ENCODE data around the gene SSR4. TPM values are rescaled to one million over a fixed set of nuclear protein-coding genes. Genes with fewer than 3 reads are reported as not detected.
A peak's percentile ranks its signal among the peaks of the same experiment; 100 is the strongest.
"Not testable (repeated sequence)": the region's sequence is repeated elsewhere in the genome, so short reads cannot be mapped to it uniquely, and the experiment has no call there.

SSR4 gene
- 100 to 1,000 TPM; 247 to 250 TPM for total RNA-seq

DNA sequence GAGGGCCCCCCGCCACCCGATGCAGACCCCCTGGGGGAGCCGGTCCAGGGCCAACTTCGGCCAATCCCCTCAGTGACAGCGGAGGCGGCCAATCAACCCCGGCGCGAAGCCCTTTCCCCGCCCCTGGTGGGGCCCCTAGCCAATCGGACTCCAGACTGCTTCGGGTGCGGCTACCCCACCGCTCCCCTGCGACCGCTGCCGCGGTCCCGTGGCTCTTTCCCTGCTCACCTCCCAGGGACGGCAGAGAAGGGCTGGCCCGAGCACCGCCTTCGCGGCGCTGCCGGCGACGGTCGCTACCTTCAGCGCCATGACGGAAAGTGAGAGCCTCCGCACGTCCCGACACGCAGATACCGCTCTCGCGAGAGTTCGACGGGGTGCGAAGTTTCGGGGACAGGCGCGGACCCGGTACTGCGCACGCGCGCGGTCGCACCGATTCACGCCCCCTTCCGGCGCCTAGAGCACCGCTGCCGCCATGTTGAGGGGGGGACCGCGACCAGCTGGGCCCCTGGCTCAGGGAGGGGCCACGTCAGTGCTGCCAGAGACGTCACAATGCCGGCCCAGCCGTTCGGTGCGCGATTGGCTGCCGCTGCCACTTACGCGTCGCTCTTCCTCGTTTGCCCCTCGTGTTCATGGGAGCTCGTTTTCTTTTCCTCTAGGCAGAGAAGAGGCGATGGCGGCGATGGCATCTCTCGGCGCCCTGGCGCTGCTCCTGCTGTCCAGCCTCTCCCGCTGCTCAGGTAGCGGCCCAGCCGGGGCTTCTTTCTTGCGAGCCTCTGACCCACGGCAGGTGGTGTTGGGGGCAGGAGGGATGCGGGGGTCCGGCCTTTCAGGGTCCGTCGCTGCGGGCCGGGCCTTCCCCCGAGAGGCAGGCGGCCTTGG, at the start of gene SSR4, which contains the start of gene IDH3G:
Gene SSR4, plus strand, starts transcription at position 651 of the 879 bp plus-strand sequence. Its CDS starts 20 bp downstream, at position 671.
Gene IDH3G, minus strand, starts transcription at position 358 of the 879 bp plus-strand sequence. Its CDS starts 49 bp downstream, at position 309.
- peak within 1 kb of the TSS; percentile 82 for H3K27ac Mint-ChIP-seq
- H3K27me3 Mint-ChIP-seq, result no peaks in the 10 kb centered on the region
- DNase-seq, result peak; percentile 94
- H3K4me3 Mint-ChIP-seq, result peak within 1 kb of the TSS; percentile 94
- H3K4me1 Mint-ChIP-seq, result peaks cover 24% of the 10 kb centered on the region
- POLR2A ChIA-PET, result interaction anchor here (0.7 to 2.4 kb wide), 7 partner anchors 11 to 175 kb away, joined by 3 to 25 read pairs (median 4); partner anchors contain the start of gene ARHGAP4
- no peaks in the 10 kb centered on the region for H3K9me3 Mint-ChIP-seq
- CTCF ChIA-PET, result interaction anchor here (1.0 to 1.6 kb wide), 3 partner anchors 23 to 153 kb away, joined by 3 to 7 read pairs (median 4); no protein-coding TSS in a partner anchor
- H3K36me3 Mint-ChIP-seq (ENCODE audit: low read depth), result peaks cover 33% of the 10 kb centered on the region

DNA sequence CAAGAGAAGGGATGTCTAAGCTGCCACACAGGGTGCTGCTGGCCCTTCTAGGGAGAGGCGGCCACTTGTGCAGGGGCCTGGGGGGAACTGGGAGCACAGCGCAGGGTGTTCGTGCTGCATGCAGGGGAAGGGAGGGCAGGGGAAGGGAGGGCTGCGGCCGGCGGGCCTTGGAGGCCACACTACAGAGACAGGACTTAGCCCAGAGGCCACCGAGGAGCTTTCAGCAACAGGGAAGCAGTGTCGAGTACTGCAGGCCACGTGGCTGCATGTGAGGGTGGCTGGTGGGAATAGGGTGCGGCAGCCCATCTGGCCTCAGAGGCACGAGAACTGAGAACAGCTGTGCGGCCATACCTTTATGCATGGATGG, 49.4 kb upstream of the SSR4 start:
- H3K9me3 Mint-ChIP-seq; H3K36me3 Mint-ChIP-seq (ENCODE audit: low read depth); CTCF ChIA-PET; H3K27ac Mint-ChIP-seq; H3K4me3 Mint-ChIP-seq; POLR2A ChIA-PET; DNase-seq: not testable (repeated sequence)
- Mint-ChIP-seq H3K27me3 (peaks cover 17% of the 10 kb centered on the region), H3K4me1 (peaks cover 14% of the 10 kb centered on the region)

- Mint-ChIP-seq H3K27ac (no peak overlapping the region), H3K4me3 (no peak overlapping the region), H3K9me3 (no peaks in the 10 kb centered on the region), H3K36me3 (ENCODE audit: low read depth) (no peaks in the 10 kb centered on the region), H3K4me1 (peaks cover 2% of the 10 kb centered on the region), H3K27me3 (peaks cover 20% of the 10 kb centered on the region)
- POLR2A ChIA-PET, result no interaction called here
- DNase-seq, result no peak
- CTCF ChIA-PET, result no interaction called here
Measured at GRCh38 chrX:153746359-153746758, 48.1 kb upstream of the SSR4 start.

DNA sequence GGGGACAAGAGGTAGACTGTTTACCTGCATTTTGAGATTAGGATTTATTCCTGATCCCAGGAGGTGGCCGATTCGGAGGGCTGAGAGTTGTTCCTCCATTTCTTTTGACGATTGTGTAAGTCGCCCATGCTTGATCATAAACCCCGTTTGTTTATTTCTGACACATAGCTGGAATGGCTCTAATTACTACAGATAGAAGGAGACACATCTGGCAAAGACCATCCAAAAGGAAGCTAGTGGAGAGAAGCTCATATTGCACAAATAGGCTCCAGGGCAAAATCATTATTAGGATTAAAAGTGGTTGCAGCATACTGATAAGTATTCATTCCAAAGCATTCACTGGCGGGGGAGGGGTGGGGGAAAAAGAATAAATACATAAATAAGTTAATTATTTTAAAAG, 47.5 kb upstream of the SSR4 start:
- CTCF ChIA-PET, result interaction anchor here (0.7 kb wide), 1 partner anchor 109 kb away, joined by 3 read pairs; no protein-coding TSS in a partner anchor
- DNase-seq; H3K36me3 Mint-ChIP-seq (ENCODE audit: low read depth); H3K27ac Mint-ChIP-seq; POLR2A ChIA-PET; H3K9me3 Mint-ChIP-seq; H3K4me3 Mint-ChIP-seq; H3K4me1 Mint-ChIP-seq: not testable (repeated sequence)
- H3K27me3 Mint-ChIP-seq, result peaks cover 20% of the 10 kb centered on the region

DNA sequence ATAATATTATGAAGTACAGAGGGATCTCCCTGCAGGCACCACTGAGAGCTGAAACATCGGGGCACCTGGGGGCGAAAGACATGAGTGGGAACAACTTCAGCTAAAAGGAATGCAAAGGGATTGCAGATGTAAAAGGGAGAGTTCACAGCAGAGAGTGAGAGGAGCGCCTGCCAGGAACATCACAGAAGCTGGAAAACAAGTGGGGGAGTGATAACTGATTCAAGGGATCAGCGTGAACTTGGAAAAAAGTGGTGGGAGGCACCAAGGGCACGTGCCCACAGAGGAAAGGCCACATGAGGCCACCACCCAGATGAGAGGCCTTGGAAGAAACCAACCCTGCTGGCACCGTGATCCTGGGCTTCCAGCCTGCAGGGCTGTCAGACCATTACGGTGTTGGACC, 45.5 kb upstream of the SSR4 start:
- H3K36me3 Mint-ChIP-seq (ENCODE audit: low read depth); H3K4me1 Mint-ChIP-seq; POLR2A ChIA-PET; H3K4me3 Mint-ChIP-seq; CTCF ChIA-PET; H3K9me3 Mint-ChIP-seq; DNase-seq; H3K27ac Mint-ChIP-seq: not testable (repeated sequence)
- H3K27me3 Mint-ChIP-seq, result peaks cover 20% of the 10 kb centered on the region

- Mint-ChIP-seq H3K27ac (no peak overlapping the region), H3K4me3 (no peak overlapping the region), H3K9me3 (no peaks in the 10 kb centered on the region), H3K27me3 (peaks cover 15% of the 10 kb centered on the region), H3K36me3 (ENCODE audit: low read depth) (no peaks in the 10 kb centered on the region), H3K4me1 (peaks cover 3% of the 10 kb centered on the region)
- CTCF ChIA-PET, result no interaction called here
- POLR2A ChIA-PET, result no interaction called here
- DNase-seq, result no peak
Measured at GRCh38 chrX:153750127-153750774, 44.2 kb upstream of the SSR4 start.

GRCh38 chrX:153755136-153755535, 39.3 kb upstream of the SSR4 start:
- H3K27ac Mint-ChIP-seq, result no peak overlapping the region
- ChIA-PET CTCF (interaction anchor here (1.0 kb wide), 1 partner anchor 25 kb away, joined by 3 read pairs; no protein-coding TSS in a partner anchor), POLR2A (no interaction called here)

GRCh38 chrX:153761863-153762262, 32.6 kb upstream of the SSR4 start:
- Mint-ChIP-seq H3K27me3 (peaks cover 4% of the 10 kb centered on the region), H3K9me3 (no peaks in the 10 kb centered on the region), H3K4me1 (peaks cover 6% of the 10 kb centered on the region), H3K36me3 (ENCODE audit: low read depth) (no peaks in the 10 kb centered on the region), H3K27ac (no peak overlapping the region), H3K4me3 (no peak overlapping the region)
- no peak for DNase-seq
- ChIA-PET CTCF (no interaction called here), POLR2A (no interaction called here)

More at GRCh38 chrX:153755136-153755535, 39.3 kb upstream of the SSR4 start:
- peaks cover 14% of the 10 kb centered on the region for H3K27me3 Mint-ChIP-seq
- H3K4me1 Mint-ChIP-seq, result peaks cover 3% of the 10 kb centered on the region
- no peaks in the 10 kb centered on the region for H3K36me3 Mint-ChIP-seq (ENCODE audit: low read depth)
- DNase-seq, result no peak
- no peaks in the 10 kb centered on the region for H3K9me3 Mint-ChIP-seq
- H3K4me3 Mint-ChIP-seq, result no peak overlapping the region

GRCh38 chrX:153762626-153763173, 31.8 kb upstream of the SSR4 start:
- Mint-ChIP-seq H3K27me3 (peaks cover 1% of the 10 kb centered on the region), H3K36me3 (ENCODE audit: low read depth) (no peaks in the 10 kb centered on the region), H3K4me1 (peaks cover 6% of the 10 kb centered on the region), H3K4me3 (no peak overlapping the region), H3K27ac (no peak overlapping the region), H3K9me3 (no peaks in the 10 kb centered on the region)
- ChIA-PET POLR2A (no interaction called here), CTCF (interaction anchor here (2.0 kb wide), 1 partner anchor 163 kb away, joined by 7 read pairs; no protein-coding TSS in a partner anchor)
- no peak for DNase-seq

- CTCF ChIA-PET, result interaction anchor here (0.8 to 2.0 kb wide), 4 partner anchors 10 to 204 kb away, joined by 3 to 7 read pairs (median 4); no protein-coding TSS in a partner anchor
Measured at GRCh38 chrX:153763298-153763932, 31.1 kb upstream of the SSR4 start.

DNA sequence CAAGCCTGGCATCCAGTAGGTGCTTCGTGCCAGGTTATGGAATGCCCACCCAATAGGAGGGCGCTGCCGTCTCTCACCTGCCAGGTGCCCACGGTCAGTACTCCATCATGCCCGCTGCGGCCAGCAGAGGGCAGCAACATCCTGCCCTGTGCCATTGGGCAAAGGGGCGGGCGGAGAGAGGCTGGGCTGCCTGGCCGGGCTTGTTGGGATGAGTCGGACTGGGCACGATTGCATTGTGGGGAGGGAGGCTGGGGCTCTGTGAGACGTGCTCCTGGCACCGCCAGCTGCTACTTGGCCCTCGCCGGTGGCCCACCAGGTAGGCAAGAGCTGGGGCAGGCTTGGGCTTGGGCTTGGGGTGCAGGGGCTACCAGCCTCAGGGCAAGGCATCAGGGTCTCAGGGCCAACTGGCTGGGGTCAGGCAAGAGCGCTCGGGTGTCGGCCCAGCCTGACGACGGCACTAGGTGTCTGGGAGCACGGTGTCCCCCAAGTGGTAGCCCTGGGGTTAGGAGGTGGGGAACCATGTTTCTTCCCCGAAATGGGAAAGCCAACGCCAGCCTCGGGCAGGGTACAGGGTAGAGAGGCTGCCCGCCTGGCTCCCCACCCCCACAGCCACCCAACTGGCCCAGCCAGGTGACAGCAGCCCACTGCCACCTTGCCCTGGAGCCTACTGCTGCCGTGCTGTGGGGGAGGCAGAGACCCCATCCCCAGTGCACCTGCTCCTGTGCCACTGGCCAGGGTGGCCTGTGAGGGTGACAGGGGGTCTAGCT, 30.3 kb upstream of the SSR4 start, which contains the start of gene PLXNB3:
Gene PLXNB3, plus strand, starts transcription at position 261 of the 767 bp plus-strand sequence. CDS start 1,287 bp downstream, outside the sequence.
- CTCF ChIA-PET, result interaction anchor here (0.8 to 2.0 kb wide), 4 partner anchors 10 to 203 kb away, joined by 3 to 7 read pairs (median 4); no protein-coding TSS in a partner anchor
- Mint-ChIP-seq H3K36me3 (ENCODE audit: low read depth) (no peaks in the 10 kb centered on the region), H3K9me3 (no peaks in the 10 kb centered on the region), H3K27ac (no peak within 1 kb of the TSS), H3K27me3 (no peaks in the 10 kb centered on the region), H3K4me1 (peaks cover 6% of the 10 kb centered on the region), H3K4me3 (no peak within 1 kb of the TSS)
- DNase-seq, result peak; percentile 75
- POLR2A ChIA-PET, result interaction anchor here (0.6 to 0.7 kb wide), 2 partner anchors 150 to 161 kb away, joined by 3 read pairs; partner anchors contain the start of gene ARHGAP4

More at GRCh38 chrX:153763298-153763932, 31.1 kb upstream of the SSR4 start:
- no peak overlapping the region for H3K27ac Mint-ChIP-seq
- POLR2A ChIA-PET, result interaction anchor here (0.7 kb wide), 1 partner anchor 162 kb away, joined by 3 read pairs; the partner anchor contains the start of gene ARHGAP4
- DNase-seq, result no peak
- peaks cover 6% of the 10 kb centered on the region for H3K4me1 Mint-ChIP-seq
- no peaks in the 10 kb centered on the region for H3K36me3 Mint-ChIP-seq (ENCODE audit: low read depth)
- no peaks in the 10 kb centered on the region for H3K9me3 Mint-ChIP-seq
- H3K4me3 Mint-ChIP-seq, result no peak overlapping the region
- H3K27me3 Mint-ChIP-seq, result no peaks in the 10 kb centered on the region

DNA sequence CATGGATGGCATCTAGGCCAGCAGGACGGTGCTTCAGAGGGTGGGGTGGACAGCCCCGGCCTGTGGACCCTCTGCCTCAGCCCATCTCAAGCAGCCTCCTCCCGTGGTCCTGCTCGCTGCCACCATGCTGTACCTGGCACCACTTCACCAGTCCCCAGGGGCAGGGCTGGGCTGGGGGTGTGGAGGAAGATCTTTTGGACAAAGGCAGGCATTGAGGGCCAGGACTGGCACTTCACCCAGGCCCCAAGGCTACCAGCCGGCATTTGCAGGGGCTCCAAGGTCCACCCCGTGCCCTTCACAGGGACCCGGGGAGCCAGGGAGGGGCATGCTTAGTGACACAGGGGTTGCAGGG, 29.7 kb upstream of the SSR4 start:
- no peak for DNase-seq
- Mint-ChIP-seq H3K36me3 (ENCODE audit: low read depth) (no peaks in the 10 kb centered on the region), H3K9me3 (no peaks in the 10 kb centered on the region), H3K4me1 (peaks cover 6% of the 10 kb centered on the region), H3K27ac (no peak overlapping the region), H3K4me3 (no peak overlapping the region), H3K27me3 (no peaks in the 10 kb centered on the region)
- CTCF ChIA-PET, result interaction anchor here (1.4 kb wide), 1 partner anchor 202 kb away, joined by 4 read pairs; no protein-coding TSS in a partner anchor
- POLR2A ChIA-PET, result no interaction called here

All from activated CD4-positive, alpha-beta memory T cell treated with anti-CD3 and anti-CD28 coated beads, Interleukin-2, amount 10 ng/mL, durations not matched to agents 7 days and 5 days (primary cell).